Fibroblast of villous mesenchyme (primary cell): ENCODE data around the gene MKLN1. TPM values are rescaled to one million over a fixed set of nuclear protein-coding genes. Genes with fewer than 3 reads are reported as not detected.
"Not testable (repeated sequence)": the region's sequence is repeated elsewhere in the genome, so short reads cannot be mapped to it uniquely, and the experiment has no call there.

ENCODE experiments used
- DNase-seq: peaks from one replicate; pipeline ENCODE4 v3.0.0-alpha.2; 2010; ENCODE audit warnings: low read depth
- H3K4me3 ChIP-seq: 2 replicates; pipeline ENCODE4 v1.5.1; 2011; ENCODE audit warnings: low read depth, mild to moderate bottlenecking, low read length
- total RNA-seq: library from RNA; depleted of rRNA; stranded (reverse); fragments of >200 nt; gene quantifications from 2 replicates; pipeline ENCODE4 v1.2.3, GENCODE V29; 2012
- TF ChIP-seq, protein P1 (sequence below): IDR thresholded peaks from 2 replicates; pipeline ENCODE4 v1.5.1; 2012; ENCODE audit warnings: low read depth, mild to moderate bottlenecking, low read length; ENCODE audit not compliant: insufficient read depth

The MKLN1 gene
- total RNA-seq, 1 donor: 72.5 TPM

GRCh38 chr7:131501422-131501821 is 173.7 kb downstream of the MKLN1 start:
- H3K4me3 ChIP-seq: no peak overlapping the region
- DNase-seq: peak; percentile 83
- TF ChIP-seq, protein P1, sequence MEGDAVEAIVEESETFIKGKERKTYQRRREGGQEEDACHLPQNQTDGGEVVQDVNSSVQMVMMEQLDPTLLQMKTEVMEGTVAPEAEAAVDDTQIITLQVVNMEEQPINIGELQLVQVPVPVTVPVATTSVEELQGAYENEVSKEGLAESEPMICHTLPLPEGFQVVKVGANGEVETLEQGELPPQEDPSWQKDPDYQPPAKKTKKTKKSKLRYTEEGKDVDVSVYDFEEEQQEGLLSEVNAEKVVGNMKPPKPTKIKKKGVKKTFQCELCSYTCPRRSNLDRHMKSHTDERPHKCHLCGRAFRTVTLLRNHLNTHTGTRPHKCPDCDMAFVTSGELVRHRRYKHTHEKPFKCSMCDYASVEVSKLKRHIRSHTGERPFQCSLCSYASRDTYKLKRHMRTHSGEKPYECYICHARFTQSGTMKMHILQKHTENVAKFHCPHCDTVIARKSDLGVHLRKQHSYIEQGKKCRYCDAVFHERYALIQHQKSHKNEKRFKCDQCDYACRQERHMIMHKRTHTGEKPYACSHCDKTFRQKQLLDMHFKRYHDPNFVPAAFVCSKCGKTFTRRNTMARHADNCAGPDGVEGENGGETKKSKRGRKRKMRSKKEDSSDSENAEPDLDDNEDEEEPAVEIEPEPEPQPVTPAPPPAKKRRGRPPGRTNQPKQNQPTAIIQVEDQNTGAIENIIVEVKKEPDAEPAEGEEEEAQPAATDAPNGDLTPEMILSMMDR: no peak

GRCh38 chr7:131501930-131502685 is 174.4 kb downstream of the MKLN1 start:
- peak; percentile 46 for DNase-seq
- TF ChIP-seq, protein P1: no peak
- H3K4me3 ChIP-seq: no peak overlapping the region

DNA sequence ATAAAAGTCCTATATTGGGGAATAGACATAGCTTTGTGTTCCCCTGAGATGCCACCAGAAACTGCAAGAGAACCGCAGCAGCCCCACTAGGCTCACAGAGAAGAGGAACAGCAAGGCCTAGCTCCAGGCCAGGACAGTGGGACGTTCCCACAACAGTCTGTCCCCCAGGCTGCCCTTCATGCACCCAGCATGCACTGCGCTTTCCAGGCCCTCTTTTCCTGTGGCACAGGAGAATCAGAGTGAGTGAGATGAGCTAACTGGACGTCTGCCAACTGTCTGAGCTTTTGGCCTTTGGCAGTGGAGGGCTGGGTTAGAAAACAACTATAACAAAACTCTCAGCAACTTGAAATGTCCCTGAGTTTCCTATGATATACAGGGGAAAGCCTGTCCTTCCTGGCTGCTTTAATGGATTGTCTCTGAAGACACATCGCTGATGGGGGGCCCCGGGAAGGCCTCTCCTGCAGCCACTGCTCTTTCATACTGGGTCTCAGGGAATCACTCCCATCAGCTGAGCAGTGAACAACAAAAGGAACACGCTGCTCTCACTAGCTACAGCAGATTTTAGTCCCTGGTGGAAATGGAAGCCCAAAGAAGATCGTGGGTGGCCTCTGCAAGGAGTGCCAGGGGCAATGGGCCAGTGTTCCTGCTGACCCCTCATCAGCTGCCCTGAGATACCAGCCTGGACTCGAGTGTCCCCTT is 175.3 kb downstream of the MKLN1 start:
- TF ChIP-seq, protein P1: no peak
- DNase-seq: peak; percentile 63

DNA sequence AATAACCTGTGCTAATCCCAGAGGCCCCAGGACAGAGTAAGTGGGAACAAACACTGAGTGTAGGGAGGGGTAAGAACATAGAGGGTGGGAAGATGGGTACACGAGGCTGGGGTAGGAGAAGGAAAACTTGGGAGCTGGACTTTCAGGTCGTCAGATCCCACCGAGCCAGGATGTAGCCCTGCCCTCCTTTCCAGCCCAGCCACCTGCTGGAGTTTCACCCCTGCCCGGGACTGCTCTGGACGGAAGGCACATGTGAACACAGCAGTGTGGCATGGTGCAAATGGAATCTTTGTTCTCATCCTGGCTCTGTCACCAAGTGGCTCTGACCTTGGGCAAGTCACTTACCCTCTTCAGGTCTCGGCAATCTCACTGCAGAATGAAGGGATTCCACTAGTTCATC is 176.0 kb downstream of the MKLN1 start:
- DNase-seq: no peak
- TF ChIP-seq, protein P1: no peak
- no peak overlapping the region for H3K4me3 ChIP-seq

More for the DNA sequence above, 175.3 kb downstream of the MKLN1 start:
- H3K4me3 ChIP-seq: no peak overlapping the region

DNA sequence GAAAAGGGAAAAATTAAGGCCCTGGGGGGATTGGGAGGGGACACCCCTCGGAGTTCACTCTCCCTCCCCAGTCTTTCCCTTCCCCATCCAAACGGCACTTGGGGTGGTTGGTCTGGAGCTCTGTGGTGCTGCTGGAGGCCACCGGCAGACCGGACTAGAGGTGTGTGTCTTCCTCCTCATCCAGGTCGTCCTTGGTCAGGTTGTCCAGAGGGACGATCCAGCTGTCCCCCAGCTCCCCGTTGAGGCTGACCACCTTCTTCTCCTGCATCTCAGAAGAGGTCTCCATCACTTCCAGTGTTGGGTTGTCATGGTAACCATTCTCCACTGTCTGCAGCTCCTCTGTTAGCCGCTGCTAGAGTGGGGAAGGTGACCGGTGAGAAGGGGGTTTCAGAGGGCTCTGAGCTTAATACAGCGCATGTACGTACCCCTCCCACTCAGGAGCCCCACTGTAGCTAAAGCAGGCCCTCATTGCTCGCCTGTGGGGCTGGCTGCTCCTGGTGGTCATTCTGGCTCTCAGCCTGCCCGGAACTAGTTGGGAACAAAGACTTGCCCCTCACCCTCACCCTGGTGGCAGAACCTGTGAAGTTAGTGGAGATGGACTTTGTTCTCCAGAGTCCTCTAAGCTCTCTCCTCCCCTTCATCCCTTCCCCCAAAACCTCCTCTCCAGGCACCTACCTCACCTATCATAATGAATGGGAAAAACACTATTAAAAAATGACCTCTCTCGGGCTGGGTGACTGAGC is 176.7 kb downstream of the MKLN1 start:
- DNase-seq: no peak
- TF ChIP-seq, protein P1: no peak
- no peak overlapping the region for H3K4me3 ChIP-seq

DNA sequence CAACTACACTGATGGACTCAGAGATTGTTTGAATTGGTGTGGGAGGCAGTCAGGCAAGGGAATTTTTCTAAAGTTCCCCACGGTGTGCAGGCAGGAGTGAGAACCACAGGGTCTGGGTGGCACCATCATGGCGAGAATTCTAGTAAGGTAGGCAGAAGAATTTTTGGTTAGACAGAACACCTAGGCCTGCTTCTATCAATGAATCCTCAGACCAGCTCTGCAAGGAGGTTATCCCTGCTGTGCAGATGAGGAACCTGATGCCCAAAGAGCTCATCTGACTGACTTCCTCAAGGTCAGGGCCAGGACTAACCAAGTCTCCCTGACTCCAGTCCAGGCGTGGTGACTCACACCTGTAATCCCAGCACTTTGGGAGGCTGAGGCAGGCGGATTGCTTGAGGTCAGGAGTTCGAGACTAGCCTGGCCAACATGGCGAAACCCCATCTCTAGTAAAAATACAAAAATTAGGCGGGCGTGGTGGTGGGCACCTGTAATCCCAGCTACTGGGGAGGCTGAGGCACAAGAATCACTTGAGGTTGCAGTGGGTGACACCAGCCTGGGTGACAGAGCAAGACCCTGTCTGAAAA is 177.5 kb downstream of the MKLN1 start:
- DNase-seq, H3K4me3 ChIP-seq: not testable (repeated sequence)
